Tibial artery (tissue), 4 donors: ENCODE results near the gene INAFM2.

Source experiments
- DNase-seq, 2 donors: peaks; one replicate each; pipeline ENCODE4 v3.0.0-alpha.2; 2019
- H3K27ac ChIP-seq, 2 donors: fragments of 200-600 bp; sonication (generic) in 1 of 2; 1 replicate in 1 of 2; 2 replicates in 1 of 2; pipeline ENCODE4 v1.5.1; 2018 to 2019; ENCODE audit warnings: mild to moderate bottlenecking in 1 of 2
- H3K27me3 ChIP-seq, 2 donors: fragments of 200-600 bp; sonication (generic) in 1 of 2; one replicate each; pipeline versions ENCODE4 v1.5.1 to v1.6.0; 2016 to 2019
- H3K36me3 ChIP-seq, 3 donors: fragments of 200-600 bp; sonication (generic) in 2 of 3; one replicate each; pipeline ENCODE4 v1.5.1; 2016 to 2019; ENCODE audit warnings: mild to moderate bottlenecking in 2 of 3
- H3K4me1 ChIP-seq, 4 donors: fragments of 200-600 bp; sonication (generic) in 2 of 4; 1 replicate in 3 of 4; 2 replicates in 1 of 4; pipeline ENCODE4 v1.5.1; 2016 to 2019
- H3K4me3 ChIP-seq, 2 donors: fragments of 200-600 bp; sonication (generic) in 1 of 2; 1 replicate in 1 of 2; 2 replicates in 1 of 2; pipeline ENCODE4 v1.5.1; 2018 to 2019; ENCODE audit warnings: mild to moderate bottlenecking in 2 of 2
- H3K9me3 ChIP-seq, 3 donors: fragments of 200-600 bp; sonication (generic) in 1 of 3; one replicate each; pipeline ENCODE4 v1.5.1; 2016 to 2019
- CTCF ChIP-seq, 2 experiments: fragments of 200-600 bp in 1 of 2; fragments of 450-650 bp in 1 of 2; IDR thresholded peaks; one replicate each; pipeline ENCODE4 v1.5.1; 2017 to 2019; ENCODE audit warnings: antibody characterized with exemption in 2 of 2, mild to moderate bottlenecking in 1 of 2, moderate library complexity in 1 of 2
- intact Hi-C: fragments of 100-400 bp; cut with DNase I; formaldehyde crosslinking; loops from one replicate; pipeline ENCODE4 v1.15.0; 2023; ENCODE audit warnings: low total_unique reads

INAFM2 gene

GRCh38 chr15:40302981-40303380, 20.5 kb upstream of the INAFM2 start:
- intact Hi-C loops, result no loop called here

GRCh38 chr15:40303576-40303975, 19.9 kb upstream of the INAFM2 start:
- Histone ChIP-seq H3K27ac (no peak overlapping the region), H3K4me3 (no peak overlapping the region), H3K4me1 (no peaks in the 10 kb centered on the region), H3K36me3 (no peaks in the 10 kb centered on the region), H3K27me3 (peaks cover 0 to 24% of the 10 kb centered on the region in 2 donors), H3K9me3 (peaks cover 0 to 13% (median 0%) of the 10 kb centered on the region in 3 donors)
- DNase-seq, result no peak
- intact Hi-C loops, result no loop called here
- no peak for TF ChIP-seq CTCF (IDR thresholded peaks at IDR 0.05)

More at GRCh38 chr15:40302981-40303380, 20.5 kb upstream of the INAFM2 start:
- Histone ChIP-seq H3K27me3 (peaks cover 0 to 18% of the 10 kb centered on the region in 2 donors), H3K36me3 (no peaks in the 10 kb centered on the region), H3K27ac (no peak overlapping the region), H3K4me1 (no peaks in the 10 kb centered on the region), H3K4me3 (no peak overlapping the region), H3K9me3 (peaks cover 0 to 13% (median 0%) of the 10 kb centered on the region in 3 donors)
- no peak for DNase-seq
- no peak for TF ChIP-seq CTCF (IDR thresholded peaks at IDR 0.05)

DNA sequence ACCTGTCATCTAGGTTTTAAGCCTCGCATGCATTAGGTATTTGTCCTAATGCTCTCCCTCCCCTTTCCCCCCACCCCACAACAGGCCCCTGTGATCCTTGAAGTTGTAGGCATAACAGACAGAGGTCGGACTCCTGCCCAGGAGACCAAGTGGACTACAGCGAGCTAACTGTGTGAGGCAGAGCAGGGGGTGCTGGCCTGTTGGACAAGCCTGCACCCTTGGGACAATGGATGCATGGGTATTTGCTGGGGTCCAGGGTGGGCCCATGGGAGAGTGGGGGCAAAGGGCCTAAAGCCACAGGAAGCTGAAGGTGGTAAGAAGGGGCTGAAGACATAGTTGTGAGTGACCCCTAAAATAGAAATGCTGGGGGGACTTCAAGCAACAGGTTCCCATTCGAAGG, 18.2 kb upstream of the INAFM2 start:
- H3K36me3 ChIP-seq, result no peaks in the 10 kb centered on the region
- H3K4me1 ChIP-seq, result no peaks in the 10 kb centered on the region
- H3K27ac ChIP-seq, result no peak overlapping the region
- H3K27me3 ChIP-seq, result peaks cover 0 to 40% of the 10 kb centered on the region in 2 donors
- peaks cover 0 to 7% (median 0%) of the 10 kb centered on the region in 3 donors for H3K9me3 ChIP-seq
- intact Hi-C loops, result no loop called here
- H3K4me3 ChIP-seq, result no peak overlapping the region
- no peak for DNase-seq
- no peak for TF ChIP-seq CTCF (IDR thresholded peaks at IDR 0.05)

GRCh38 chr15:40306371-40306770, 17.1 kb upstream of the INAFM2 start:
- DNase-seq, result no peak
- Histone ChIP-seq H3K4me3 (peak overlapping the region in 1 of 2 donors; percentile 22), H3K4me1 (no peaks in the 10 kb centered on the region), H3K27me3 (peaks cover 0 to 44% of the 10 kb centered on the region in 2 donors), H3K9me3 (no peaks in the 10 kb centered on the region), H3K27ac (no peak overlapping the region), H3K36me3 (no peaks in the 10 kb centered on the region)
- no peak for TF ChIP-seq CTCF (IDR thresholded peaks at IDR 0.05)
- intact Hi-C loops, result no loop called here

- H3K27ac ChIP-seq, result no peak overlapping the region
- no peaks in the 10 kb centered on the region for H3K9me3 ChIP-seq
- no peak for TF ChIP-seq CTCF (IDR thresholded peaks at IDR 0.05)
- H3K4me1 ChIP-seq, result no peaks in the 10 kb centered on the region
- H3K27me3 ChIP-seq, result peaks cover 0 to 46% of the 10 kb centered on the region in 2 donors
- no peak for DNase-seq
- H3K4me3 ChIP-seq, result peak overlapping the region; percentile 22 to 38
- intact Hi-C loops, result no loop called here
- H3K36me3 ChIP-seq, result no peaks in the 10 kb centered on the region
Measured at GRCh38 chr15:40306908-40307307, 16.6 kb upstream of the INAFM2 start.
